GM12891 (cell line): Measurements from ENCODE around the gene CLDN10.

Source experiments
- POLR2A ChIP-seq: IDR thresholded peaks from 2 replicates; pipeline ENCODE4 v1.6.1; 2011; ENCODE audit warnings: low read depth, low read length, control low read depth
- POLR2AphosphoS5 ChIP-seq: IDR thresholded peaks from 2 replicates; pipeline ENCODE4 v1.6.1; 2011; ENCODE audit warnings: low read depth, low read length, control low read depth
- POU2F2 ChIP-seq: IDR thresholded peaks from 2 replicates; pipeline ENCODE4 v1.6.1; 2011; ENCODE audit warnings: low read depth, mild to moderate bottlenecking, control low read depth, low read length, moderate library complexity
- SPI1 ChIP-seq: IDR thresholded peaks from 2 replicates; pipeline ENCODE4 v1.6.1; 2011; ENCODE audit warnings: low read depth, low read length, control low read depth
- TAF1 ChIP-seq: IDR thresholded peaks from 2 replicates; pipeline ENCODE4 v1.6.1; 2011; ENCODE audit warnings: low read depth, low read length, control low read depth

DNA sequence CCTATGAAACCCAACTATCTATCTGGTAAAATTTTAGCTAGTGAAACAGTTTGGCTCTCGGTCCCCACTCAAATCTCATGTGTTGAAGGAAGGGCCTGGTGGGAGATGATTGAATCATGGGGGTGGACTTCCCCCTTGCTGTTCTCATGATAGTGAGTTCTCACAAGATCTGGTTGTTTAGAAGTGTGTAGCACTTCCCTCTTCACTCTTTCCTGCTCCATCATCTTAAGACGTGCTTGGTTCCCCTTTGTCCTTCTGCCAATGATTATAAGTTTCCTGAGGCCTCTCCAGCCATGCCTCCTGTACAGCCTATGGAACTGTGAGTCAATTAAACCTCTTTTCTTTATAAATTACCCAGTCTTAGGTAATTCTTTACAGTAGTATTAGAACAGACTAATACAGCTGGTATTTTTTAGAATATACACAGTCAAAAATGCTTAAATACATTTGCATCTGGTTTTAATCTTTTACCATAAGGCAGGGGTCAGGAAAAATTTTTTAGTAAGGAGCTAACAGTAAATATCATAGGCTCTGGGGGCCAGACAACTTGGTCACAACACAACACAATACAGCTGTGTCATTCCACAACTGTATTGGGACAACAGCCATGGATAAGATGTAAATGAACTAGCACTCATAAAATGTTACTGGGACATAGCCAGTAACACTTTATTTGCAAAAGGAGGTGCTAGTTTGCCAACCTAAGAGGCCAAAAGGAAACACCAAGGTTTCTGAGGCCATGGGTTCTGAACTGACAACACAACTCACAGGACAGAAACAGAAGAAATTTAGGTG is 67.7 kb downstream of the CLDN10 start:
- TF ChIP-seq POLR2AphosphoS5 (no peak), POLR2A (no peak), TAF1 (no peak), SPI1 (no peak), POU2F2 (no peak)
